ENCODE measurements around the gene ZMIZ1.

Gene ZMIZ1

DNA sequence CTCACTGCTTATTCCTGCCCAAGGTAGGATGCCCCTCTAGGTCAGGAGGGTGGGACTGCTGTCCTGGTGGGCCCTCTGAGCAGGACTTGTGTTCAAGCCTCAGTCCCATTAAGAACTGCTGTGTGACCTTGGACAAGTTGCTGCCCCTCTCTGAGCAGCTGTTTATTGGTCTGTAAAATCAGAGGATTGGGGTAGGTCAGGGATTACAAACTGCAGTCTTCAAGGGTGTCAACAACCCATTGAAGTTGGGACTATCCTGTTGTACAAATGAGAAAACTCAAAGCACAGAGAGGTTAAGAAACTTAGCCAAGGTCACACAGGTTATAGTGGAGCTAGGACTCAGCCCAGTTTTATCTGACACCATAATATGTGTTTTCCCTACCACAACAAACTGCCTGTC is 55.3 kb downstream of the ZMIZ1 start:
- no peak for DNase-seq

DNA sequence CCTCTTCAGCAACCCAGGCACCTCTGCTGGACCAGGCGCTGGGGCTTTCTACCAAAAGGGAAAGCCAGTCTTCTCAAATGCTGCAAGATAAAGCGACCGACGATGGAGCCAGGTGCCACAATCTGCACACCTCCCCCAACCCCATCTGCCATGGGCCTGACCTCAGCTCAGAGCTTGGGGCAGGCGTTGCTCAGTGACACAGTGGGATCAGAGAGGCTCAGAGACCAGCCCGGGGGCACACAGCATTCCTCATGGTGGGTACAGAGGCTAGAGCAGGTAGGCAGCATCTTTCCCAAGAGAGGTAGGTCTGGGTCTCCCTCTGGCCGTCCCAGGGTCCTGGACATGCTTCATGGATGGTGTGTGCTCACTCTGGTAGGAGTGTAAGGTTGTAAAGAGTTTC is 56.3 kb downstream of the ZMIZ1 start:
- DNase-seq = no peak

- DNase-seq = no peak
Observed at GRCh38 chr10:79126351-79127080, 57.8 kb downstream of the ZMIZ1 start.

GRCh38 chr10:79127151-79127961 is 58.6 kb downstream of the ZMIZ1 start:
- peak in 1 of 2 donors; percentile 40 for DNase-seq

- no peak for DNase-seq
Observed at GRCh38 chr10:79128241-79128922, 59.6 kb downstream of the ZMIZ1 start.

DNA sequence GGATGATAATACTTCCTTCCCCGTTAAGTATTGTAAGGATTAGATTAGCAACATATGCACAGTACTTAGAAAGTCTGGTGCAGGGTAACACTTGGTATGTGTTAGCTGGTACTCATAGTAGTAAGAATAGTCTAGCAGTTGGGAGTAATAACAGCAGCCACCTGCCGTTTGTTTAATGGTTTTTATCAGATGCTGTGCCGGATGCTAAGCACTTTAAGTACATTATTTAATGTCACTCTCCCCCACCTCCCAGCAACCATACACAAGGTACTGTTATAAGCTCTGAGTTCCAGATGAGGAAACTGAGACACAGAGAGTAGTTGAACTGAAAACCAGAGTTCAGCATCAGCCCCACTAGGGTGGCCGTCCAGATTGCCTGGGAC is 60.1 kb downstream of the ZMIZ1 start:
- DNase-seq = no peak

GRCh38 chr10:79129361-79129997 is 60.7 kb downstream of the ZMIZ1 start:
- no peak for DNase-seq

DNA sequence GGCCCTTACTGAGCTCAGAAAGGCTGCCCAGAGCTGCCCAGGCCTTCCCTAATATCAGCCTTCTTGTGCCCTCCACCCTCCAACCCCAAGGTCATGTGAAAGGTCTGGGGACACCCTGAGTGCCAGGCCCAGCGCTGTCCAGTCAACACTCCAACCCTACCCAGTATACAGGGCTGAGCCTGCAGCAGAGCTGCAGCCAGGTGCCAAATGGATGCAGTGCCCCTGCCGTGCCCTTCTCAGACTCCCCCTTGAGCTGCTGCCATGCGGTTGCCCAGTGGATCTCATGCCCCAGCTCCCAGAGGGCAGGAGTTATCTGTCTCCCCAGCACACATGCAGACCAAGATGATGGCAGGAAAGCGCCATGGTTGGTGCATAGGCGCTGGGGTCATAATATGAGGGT is 61.5 kb downstream of the ZMIZ1 start:
- no peak for DNase-seq

- no peak for DNase-seq
Observed at GRCh38 chr10:79130846-79131245, 62.1 kb downstream of the ZMIZ1 start.

DNA sequence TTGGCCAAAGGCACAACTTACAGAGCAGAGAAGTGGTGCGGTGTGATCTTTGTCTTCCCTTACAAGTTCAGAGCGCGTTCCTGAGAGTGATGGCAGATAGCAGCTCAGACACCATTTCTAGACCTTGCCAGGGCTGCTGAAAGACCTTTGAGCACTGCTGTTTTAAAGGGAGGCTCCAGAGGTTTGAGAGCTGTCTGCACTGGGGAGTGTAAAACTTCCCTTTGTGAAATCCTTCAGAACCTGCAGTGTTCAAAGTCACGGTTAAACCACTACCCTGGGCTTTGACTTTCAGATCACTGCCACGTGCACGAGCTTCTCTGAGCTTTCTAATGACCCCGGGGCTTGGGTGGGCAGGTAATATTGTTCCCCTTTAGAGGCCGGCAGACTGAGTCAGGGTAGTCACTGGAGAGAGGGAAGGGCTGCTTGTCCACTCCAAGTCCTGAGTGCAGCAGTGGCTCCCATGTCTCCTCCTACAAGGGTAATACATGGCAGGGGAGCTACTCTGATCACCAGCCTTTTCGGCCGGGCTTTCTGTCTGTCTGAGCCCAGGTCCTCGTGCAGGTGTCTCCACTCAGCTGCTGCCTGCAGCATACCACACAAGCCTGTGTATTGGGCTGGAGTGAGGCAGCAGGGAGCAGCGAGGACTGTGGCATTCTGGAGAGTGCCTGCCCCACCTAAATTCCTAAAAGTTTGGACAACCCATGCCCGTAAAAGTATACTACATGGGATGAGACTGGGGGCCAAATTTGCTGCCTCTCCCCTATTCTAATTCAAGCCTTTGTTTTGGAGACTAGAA is 63.3 kb downstream of the ZMIZ1 start:
- DNase-seq = no peak

GRCh38 chr10:79132681-79133381 is 64.1 kb downstream of the ZMIZ1 start:
- no peak for DNase-seq

- DNase-seq = no peak
Observed at GRCh38 chr10:79133416-79133815, 64.7 kb downstream of the ZMIZ1 start.

GRCh38 chr10:79135790-79136189 is 67.0 kb downstream of the ZMIZ1 start:
- no peak for DNase-seq

- no peak for DNase-seq
Observed at GRCh38 chr10:79136236-79137005, 67.7 kb downstream of the ZMIZ1 start.

GRCh38 chr10:79137300-79137756 is 68.6 kb downstream of the ZMIZ1 start:
- no peak for DNase-seq

GRCh38 chr10:79137826-79138225 is 69.1 kb downstream of the ZMIZ1 start:
- peak; percentile 48 to 49 for DNase-seq

- no peak for DNase-seq
Observed at GRCh38 chr10:79138449-79139123, 69.8 kb downstream of the ZMIZ1 start.

DNA sequence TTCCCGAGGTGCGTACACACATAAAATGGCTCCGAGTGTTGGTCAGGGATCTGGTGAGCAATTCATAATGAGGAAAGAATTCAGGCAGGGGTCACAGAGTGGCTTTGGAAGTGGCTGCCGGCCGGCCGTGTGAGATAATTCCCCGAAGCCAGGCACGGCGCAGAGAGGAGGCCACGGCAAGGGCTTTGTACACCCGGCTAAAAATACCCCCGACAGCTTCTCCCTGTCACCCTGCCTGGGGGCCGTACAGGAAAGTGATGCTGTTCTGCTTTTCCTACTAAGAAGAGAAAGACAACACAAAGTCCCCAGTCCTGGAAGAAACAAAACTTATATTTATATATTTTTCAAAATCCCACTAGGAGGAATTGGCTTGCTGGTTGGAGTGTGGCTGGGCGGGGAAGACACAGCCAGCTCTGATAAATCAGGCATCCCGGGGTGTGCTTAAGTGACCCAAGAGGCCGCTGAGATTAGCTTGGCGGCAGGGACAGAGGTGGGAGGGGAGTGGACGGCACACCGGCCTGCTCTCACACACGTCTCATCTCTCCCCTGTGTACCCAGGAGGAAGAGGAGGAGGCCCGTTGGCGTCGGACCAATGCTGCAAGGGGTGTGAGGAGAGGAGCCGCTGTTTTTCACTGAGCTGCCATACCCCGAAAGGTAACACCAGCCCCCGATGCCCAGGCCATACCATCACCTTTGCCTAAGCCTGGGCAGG is 70.5 kb downstream of the ZMIZ1 start:
- no peak for DNase-seq

DNA sequence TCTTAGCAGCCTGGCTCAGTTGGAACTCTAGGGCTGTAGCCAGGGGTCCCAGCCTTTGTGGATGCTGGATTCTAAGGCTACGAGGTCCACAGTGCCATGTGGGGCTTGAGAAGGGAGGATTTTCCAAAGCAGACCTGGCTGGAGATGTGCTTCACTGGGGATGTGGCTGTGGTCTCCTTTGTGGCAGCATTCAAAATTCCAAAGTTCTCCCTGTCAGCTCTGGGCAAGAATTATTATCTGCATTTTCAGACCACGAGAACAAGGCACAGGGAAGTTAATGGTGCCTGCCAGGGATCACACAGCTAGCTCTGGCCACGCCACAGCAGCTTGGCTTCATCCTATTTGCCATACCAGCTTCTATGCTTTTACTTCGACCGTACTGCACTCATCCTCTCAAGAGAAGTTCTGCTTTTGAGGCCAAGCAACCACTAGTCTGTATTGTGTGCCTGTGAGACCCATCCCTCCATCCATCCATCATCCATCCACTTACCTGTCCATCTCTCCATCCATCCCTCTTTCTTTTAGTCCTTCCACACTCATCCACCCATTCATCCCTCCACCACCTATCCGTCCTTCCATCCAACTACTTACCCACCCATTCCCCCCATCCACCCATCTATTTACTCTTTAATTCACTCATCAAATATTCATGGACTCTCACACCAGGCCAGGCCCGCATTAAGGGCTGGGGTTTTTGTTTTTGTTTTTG is 71.5 kb downstream of the ZMIZ1 start:
- no peak for DNase-seq
